Calu3 (cell line): ENCODE results near the gene SPDL1. TPM values are rescaled to one million over a fixed set of nuclear protein-coding genes. Genes with fewer than 3 reads are reported as not detected.

Experiments
- BruUV-seq: library from RNA; stranded (reverse); fragments of 400-500 nt; replicated peaks from 2 replicates; lab custom pipeline; 2021; lab: Mats Ljungman, UMichigan
- CTCF ChIA-PET: fragments of 300-600 bp; sonication (Branson Sonifier 250); formaldehyde crosslinking; loops from one replicate; lab custom pipeline; 2022; ENCODE audit warnings: antibody characterized with exemption; lab: Charles Lee
- DNase-seq: peaks from one replicate; pipeline ENCODE4 v3.0.0; 2022
- H3K27ac Mint-ChIP-seq: one replicate; pipeline ENCODE4 v1.8.0; 2022; ENCODE audit warnings: mixed read lengths; ENCODE audit not compliant: unreplicated experiment
- H3K27me3 Mint-ChIP-seq: one replicate; pipeline ENCODE4 v1.8.0; 2022; ENCODE audit warnings: mixed read lengths; ENCODE audit not compliant: unreplicated experiment
- H3K36me3 Mint-ChIP-seq: one replicate; pipeline ENCODE4 v1.8.0; 2022; ENCODE audit warnings: mild to moderate bottlenecking, moderate library complexity, mixed read lengths; ENCODE audit not compliant: insufficient read depth, unreplicated experiment
- H3K4me1 Mint-ChIP-seq: one replicate; pipeline ENCODE4 v1.8.0; 2022; ENCODE audit warnings: mild to moderate bottlenecking, low read depth, mixed read lengths; ENCODE audit not compliant: unreplicated experiment
- H3K4me3 Mint-ChIP-seq: one replicate; pipeline ENCODE4 v1.8.0; 2022; ENCODE audit warnings: mild to moderate bottlenecking, low read depth, moderate library complexity, mixed read lengths; ENCODE audit not compliant: unreplicated experiment
- H3K9me3 Mint-ChIP-seq: one replicate; pipeline ENCODE4 v1.8.0; 2022; ENCODE audit warnings: low read depth, mixed read lengths; ENCODE audit not compliant: unreplicated experiment
- intact Hi-C: fragments of 100-400 bp; cut with micrococcal nuclease; formaldehyde crosslinking; loops from one replicate; pipeline ENCODE4 v1.10.0; 2022; ENCODE audit not compliant: unreplicated experiment
- total RNA-seq: library from RNA; stranded (reverse); gene quantifications from 2 replicates; pipeline ENCODE4 v1.2.3, GENCODE V29; 2022
- TF ChIP-seq, protein P1 (sequence below): fragments of 200-600 bp; IDR thresholded peaks from one replicate; pipeline ENCODE4 v1.8.0; 2022; ENCODE audit warnings: antibody characterized with exemption; ENCODE audit not compliant: unreplicated experiment

Gene SPDL1
- total RNA-seq, 1 experiment from 2014 or later, result 45.8 TPM

DNA sequence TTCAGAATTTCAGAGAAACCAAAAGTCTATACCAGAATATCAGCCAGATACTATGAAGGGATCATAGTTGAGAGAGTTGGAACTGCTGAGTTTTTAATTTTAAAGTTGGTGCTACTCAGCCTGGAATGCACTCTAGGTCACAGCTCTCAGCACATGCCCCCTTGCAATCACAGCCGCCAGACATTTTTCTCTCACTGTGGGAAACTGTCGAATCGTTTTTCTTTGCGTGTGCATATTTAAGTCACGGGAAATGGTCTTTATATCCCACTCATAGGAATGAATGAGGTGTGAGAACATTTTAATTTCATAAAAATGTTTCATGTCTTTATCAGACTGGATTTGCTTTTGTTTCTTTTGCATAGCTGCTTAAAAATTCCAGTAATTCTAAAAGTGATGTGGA, 12.2 kb upstream of the SPDL1 start:
- peaks cover 3% of the 10 kb centered on the region for H3K9me3 Mint-ChIP-seq
- DNase-seq, result no peak
- intact Hi-C loops, result no loop called here
- no peak overlapping the region for H3K27ac Mint-ChIP-seq
- TF ChIP-seq, protein P1, sequence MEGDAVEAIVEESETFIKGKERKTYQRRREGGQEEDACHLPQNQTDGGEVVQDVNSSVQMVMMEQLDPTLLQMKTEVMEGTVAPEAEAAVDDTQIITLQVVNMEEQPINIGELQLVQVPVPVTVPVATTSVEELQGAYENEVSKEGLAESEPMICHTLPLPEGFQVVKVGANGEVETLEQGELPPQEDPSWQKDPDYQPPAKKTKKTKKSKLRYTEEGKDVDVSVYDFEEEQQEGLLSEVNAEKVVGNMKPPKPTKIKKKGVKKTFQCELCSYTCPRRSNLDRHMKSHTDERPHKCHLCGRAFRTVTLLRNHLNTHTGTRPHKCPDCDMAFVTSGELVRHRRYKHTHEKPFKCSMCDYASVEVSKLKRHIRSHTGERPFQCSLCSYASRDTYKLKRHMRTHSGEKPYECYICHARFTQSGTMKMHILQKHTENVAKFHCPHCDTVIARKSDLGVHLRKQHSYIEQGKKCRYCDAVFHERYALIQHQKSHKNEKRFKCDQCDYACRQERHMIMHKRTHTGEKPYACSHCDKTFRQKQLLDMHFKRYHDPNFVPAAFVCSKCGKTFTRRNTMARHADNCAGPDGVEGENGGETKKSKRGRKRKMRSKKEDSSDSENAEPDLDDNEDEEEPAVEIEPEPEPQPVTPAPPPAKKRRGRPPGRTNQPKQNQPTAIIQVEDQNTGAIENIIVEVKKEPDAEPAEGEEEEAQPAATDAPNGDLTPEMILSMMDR, result no peak
- H3K4me3 Mint-ChIP-seq, result no peak overlapping the region
- CTCF ChIA-PET, result no interaction called here
- no TSS peak for BruUV-seq
- H3K27me3 Mint-ChIP-seq, result peaks cover 52% of the 10 kb centered on the region
- H3K4me1 Mint-ChIP-seq, result no peaks in the 10 kb centered on the region
- H3K36me3 Mint-ChIP-seq, result no peaks in the 10 kb centered on the region

GRCh38 chr5:169574134-169574646, 9.4 kb upstream of the SPDL1 start:
- DNase-seq, result no peak
- intact Hi-C loops, result no loop called here
- Mint-ChIP-seq H3K27me3 (peaks cover 71% of the 10 kb centered on the region), H3K9me3 (no peaks in the 10 kb centered on the region), H3K27ac (no peak overlapping the region), H3K36me3 (no peaks in the 10 kb centered on the region), H3K4me3 (no peak overlapping the region), H3K4me1 (no peaks in the 10 kb centered on the region)
- no TSS peak for BruUV-seq
- TF ChIP-seq, protein P1, result no peak
- CTCF ChIA-PET, result interaction anchor here (0.5 kb wide), 1 partner anchor 19 kb away, joined by 3 read pairs; no protein-coding TSS in a partner anchor

- Mint-ChIP-seq H3K4me3 (no peak overlapping the region), H3K4me1 (no peaks in the 10 kb centered on the region), H3K27me3 (peaks cover 67% of the 10 kb centered on the region), H3K9me3 (no peaks in the 10 kb centered on the region), H3K36me3 (no peaks in the 10 kb centered on the region), H3K27ac (no peak overlapping the region)
- no TSS peak for BruUV-seq
- CTCF ChIA-PET, result no interaction called here
- TF ChIP-seq, protein P1, result no peak
- intact Hi-C loops, result no loop called here
- DNase-seq, result no peak
Measured at GRCh38 chr5:169576181-169576598, 7.4 kb upstream of the SPDL1 start.

GRCh38 chr5:169577951-169578350, 5.6 kb upstream of the SPDL1 start:
- Mint-ChIP-seq H3K4me1 (no peaks in the 10 kb centered on the region), H3K27me3 (peaks cover 67% of the 10 kb centered on the region), H3K4me3 (no peak overlapping the region), H3K9me3 (no peaks in the 10 kb centered on the region), H3K27ac (no peak overlapping the region), H3K36me3 (no peaks in the 10 kb centered on the region)
- no peak for DNase-seq
- intact Hi-C loops, result no loop called here
- no TSS peak for BruUV-seq
- CTCF ChIA-PET, result no interaction called here
- TF ChIP-seq, protein P1, result no peak
